H9 (cell line): Measurements from ENCODE around the gene ZBTB8A. TPM values are rescaled to one million over a fixed set of nuclear protein-coding genes. Genes with fewer than 3 reads are reported as not detected.

Source experiments
- DNase-seq: peaks from one replicate; pipeline ENCODE4 v3.0.0-alpha.2; 2017
- H2AFZ ChIP-seq: one replicate; pipeline ENCODE4 v1.6.1; 2013; ENCODE audit warnings: mild to moderate bottlenecking, low read length, control low read depth, moderate library complexity
- H2AK5ac ChIP-seq: 2 replicates; pipeline ENCODE4 v1.6.1; 2013; ENCODE audit warnings: low read length, control low read depth, mixed read lengths; ENCODE audit not compliant: insufficient read length
- H2BK120ac ChIP-seq: one replicate; pipeline ENCODE4 v1.6.1; 2013; ENCODE audit warnings: low read depth, mild to moderate bottlenecking, low read length, control low read depth, inconsistent platforms; ENCODE audit not compliant: poor library complexity, severe bottlenecking
- H2BK12ac ChIP-seq: 2 replicates; pipeline ENCODE4 v1.6.1; 2013; ENCODE audit warnings: low read length, control low read depth, mixed read lengths, low read depth; ENCODE audit not compliant: insufficient read length
- H2BK15ac ChIP-seq: 2 replicates; pipeline ENCODE4 v1.6.1; 2013; ENCODE audit warnings: low read depth, low read length, control low read depth
- H2BK20ac ChIP-seq: one replicate; pipeline ENCODE4 v1.6.1; 2013; ENCODE audit warnings: low read depth, mild to moderate bottlenecking, low read length, control low read depth, inconsistent platforms; ENCODE audit not compliant: poor library complexity, severe bottlenecking
- H2BK5ac ChIP-seq: 2 replicates; pipeline ENCODE4 v1.6.1; 2013; ENCODE audit warnings: low read length, control low read depth, mixed read lengths; ENCODE audit not compliant: insufficient read length
- H3K14ac ChIP-seq: 2 replicates; pipeline ENCODE4 v1.6.1; 2013; ENCODE audit warnings: low read length, control low read depth; ENCODE audit not compliant: insufficient read depth
- H3K18ac ChIP-seq: 2 replicates; pipeline ENCODE4 v1.6.1; 2013; ENCODE audit warnings: low read depth, mild to moderate bottlenecking, mixed read lengths, low read length, control low read depth; ENCODE audit not compliant: insufficient read length
- H3K23ac ChIP-seq: 2 replicates; pipeline ENCODE4 v1.6.1; 2013; ENCODE audit warnings: low read length, control low read depth, mixed read lengths, low read depth; ENCODE audit not compliant: insufficient read length
- H3K23me2 ChIP-seq: 2 replicates; pipeline ENCODE4 v1.6.1; 2013; ENCODE audit warnings: low read depth, mild to moderate bottlenecking, mixed read lengths, low read length, control low read depth; ENCODE audit not compliant: insufficient read length, poor library complexity, severe bottlenecking
- H3K27ac ChIP-seq: 2 replicates; pipeline ENCODE4 v1.5.1; 2013; ENCODE audit warnings: low read length, control low read depth, mixed read lengths, low read depth; ENCODE audit not compliant: insufficient read length
- H3K27me3 ChIP-seq: 2 replicates; pipeline ENCODE4 v1.6.1; 2013; ENCODE audit warnings: low read length, control low read depth, inconsistent platforms; ENCODE audit not compliant: insufficient read depth
- H3K4ac ChIP-seq: 2 replicates; pipeline ENCODE4 v1.6.1; 2013; ENCODE audit warnings: low read depth, mild to moderate bottlenecking, control low read depth, inconsistent platforms, low read length, moderate library complexity
- H3K4me1 ChIP-seq: 2 replicates; pipeline ENCODE4 v1.6.1; 2013; ENCODE audit warnings: low read length, control low read depth, inconsistent platforms; ENCODE audit not compliant: insufficient read depth
- H3K4me2 ChIP-seq: 2 replicates; pipeline ENCODE4 v1.6.1; 2013; ENCODE audit warnings: low read length, control low read depth, mixed read lengths; ENCODE audit not compliant: insufficient read length, insufficient read depth
- H3K56ac ChIP-seq: 2 replicates; pipeline ENCODE4 v1.6.1; 2013; ENCODE audit warnings: low read depth, mild to moderate bottlenecking, mixed read lengths, low read length, control low read depth; ENCODE audit not compliant: insufficient read length
- H3K79me1 ChIP-seq: 2 replicates; pipeline ENCODE4 v1.6.1; 2013; ENCODE audit warnings: low read depth, mild to moderate bottlenecking, moderate library complexity, low read length, control low read depth, inconsistent platforms; ENCODE audit not compliant: insufficient read depth, poor library complexity, severe bottlenecking
- H3K79me2 ChIP-seq: 2 replicates; pipeline ENCODE4 v1.6.1; 2013; ENCODE audit warnings: low read length, control low read depth, inconsistent platforms; ENCODE audit not compliant: insufficient read depth
- H3K9ac ChIP-seq: 2 replicates; pipeline ENCODE4 v1.6.1; 2013; ENCODE audit warnings: low read length, control low read depth, mixed read lengths; ENCODE audit not compliant: insufficient read length; ENCODE audit errors: extremely low read depth
- H3K9me3 ChIP-seq: one replicate; pipeline ENCODE4 v1.6.1; 2013; ENCODE audit warnings: low read depth, low read length, inconsistent platforms; ENCODE audit not compliant: control insufficient read depth
- H3T11ph ChIP-seq: one replicate; pipeline ENCODE4 v1.6.1; 2013; ENCODE audit warnings: mild to moderate bottlenecking, low read length, control low read depth, inconsistent platforms
- H4K20me1 ChIP-seq: one replicate; pipeline ENCODE4 v1.6.1; 2013; ENCODE audit not compliant: control insufficient read depth, insufficient read length, insufficient read depth
- H4K5ac ChIP-seq: 2 replicates; pipeline ENCODE4 v1.6.1; 2013; ENCODE audit warnings: low read depth, mild to moderate bottlenecking, mixed read lengths, low read length, control low read depth; ENCODE audit not compliant: insufficient read length
- H4K8ac ChIP-seq: replicated peaks from 2 replicates; pipeline ENCODE4 v1.6.1; 2013; ENCODE audit warnings: low read length, control low read depth, mixed read lengths, low read depth; ENCODE audit not compliant: insufficient read length
- H4K91ac ChIP-seq: 2 replicates; pipeline ENCODE4 v1.6.1; 2013; ENCODE audit warnings: low read depth, mild to moderate bottlenecking, moderate library complexity, mixed read lengths, low read length, control low read depth; ENCODE audit not compliant: insufficient read length
- H3K27ac Mint-ChIP-seq, 3 experiments: 2 replicates in 2 of 3; 3 replicates in 1 of 3; pipeline ENCODE4 v1.8.0; 2020 to 2021; ENCODE audit warnings: mixed read lengths in 3 of 3, mild to moderate bottlenecking in 1 of 3, moderate library complexity in 1 of 3
- H3K27me3 Mint-ChIP-seq: 2 replicates; pipeline ENCODE4 v1.8.0; 2021; ENCODE audit warnings: low read depth, mild to moderate bottlenecking, moderate library complexity, mixed read lengths
- H3K36me3 Mint-ChIP-seq, 3 experiments: 2 replicates in 2 of 3; 3 replicates in 1 of 3; pipeline ENCODE4 v1.8.0; 2020 to 2021; ENCODE audit warnings: low read depth in 3 of 3, mixed read lengths in 3 of 3; ENCODE audit not compliant: insufficient read depth in 1 of 3
- H3K4me1 Mint-ChIP-seq, 2 experiments: 2 replicates each; pipeline ENCODE4 v1.8.0; 2020; ENCODE audit warnings: mixed read lengths in 2 of 2
- H3K4me3 Mint-ChIP-seq, 2 experiments: 2 replicates in 1 of 2; 3 replicates in 1 of 2; pipeline ENCODE4 v1.8.0; 2020 to 2021; ENCODE audit warnings: mild to moderate bottlenecking in 2 of 2, mixed read lengths in 2 of 2, moderate library complexity in 1 of 2
- H3K9me3 Mint-ChIP-seq, 2 experiments: 2 replicates in 1 of 2; 3 replicates in 1 of 2; pipeline ENCODE4 v1.8.0; 2020; ENCODE audit warnings: mild to moderate bottlenecking in 2 of 2, mixed read lengths in 2 of 2, moderate library complexity in 1 of 2
- CTCF ChIP-seq: fragments of 200-600 bp; sonication (generic); conservative IDR thresholded peaks from 3 replicates; pipeline ENCODE4 v1.8.0; 2021; ENCODE audit warnings: antibody characterized with exemption, mild to moderate bottlenecking
- WGBS: extraction: QIAGEN DNeasy Blood & Tissue Kit; methylation state at CpG from one replicate; pipeline ENCODE4 v1.1.7; 2013; ENCODE audit warnings: missing lambda C conversion rate, low lambda C conversion rate, mixed read lengths; ENCODE audit not compliant: insufficient read length; ENCODE audit errors: extremely low coverage; 5-methylcytosine and 5-hydroxymethylcytosine counted together
- total RNA-seq: library from RNA; stranded (reverse); gene quantifications from 2 replicates; pipeline ENCODE4 v1.2.1, GENCODE V29; 2021

ZBTB8A gene
- total RNA-seq, 1 experiment from 2014 or later: 11.3 TPM

- Histone ChIP-seq H3K23ac (no peak overlapping the region), H2BK120ac (no peak overlapping the region), H3K9ac (no peak overlapping the region), H4K8ac (no peak overlapping the region), H2BK5ac (no peak overlapping the region), H3K27ac (no peak overlapping the region), H3K9me3 (no peaks in the 10 kb centered on the region), H4K91ac (no peak overlapping the region), H3K18ac (no peak overlapping the region), H3K79me1 (no peaks in the 10 kb centered on the region), H2AFZ (no peak overlapping the region), H3K79me2 (no peaks in the 10 kb centered on the region), H4K20me1 (no peaks in the 10 kb centered on the region), H3K27me3 (no peaks in the 10 kb centered on the region), H2BK15ac (no peak overlapping the region), H2BK20ac (no peak overlapping the region), H3K4me1 (no peaks in the 10 kb centered on the region), H3T11ph (no peak overlapping the region), H3K14ac (no peak overlapping the region), H3K23me2 (no peaks in the 10 kb centered on the region), H3K4me2 (no peak overlapping the region), H2BK12ac (no peak overlapping the region), H3K4ac (no peak overlapping the region), H4K5ac (no peak overlapping the region), H3K56ac (no peak overlapping the region), H2AK5ac (no peak overlapping the region)
- TF ChIP-seq CTCF: no peak
- Mint-ChIP-seq H3K4me3 (no peak overlapping the region), H3K4me1 (0 out of 4 replicates have a peak, but pooled peaks cover 0 to 2% of the 10 kb centered on the region in 2 experiments), H3K9me3 (no peaks in the 10 kb centered on the region), H3K27me3 (no peaks in the 10 kb centered on the region), H3K36me3 (peaks cover 11 to 22% (median 18%) of the 10 kb centered on the region in 3 experiments; a peak in 6 of 7 replicates), H3K27ac (no peak overlapping the region)
- WGBS: no CpG with 5 or more reads among the region's 5 CpGs
- DNase-seq: no peak
Observed at GRCh38 chr1:32618673-32619221, 79.5 kb downstream of the ZBTB8A start.
